NCI-H146 treated with DMSO at 0.1 percent for 48 hours (cell line): ENCODE measurements around the gene EIF4A3.
A peak's percentile ranks its signal among the peaks of the same experiment; 100 is the strongest.
"Not testable (repeated sequence)": the region's sequence is repeated elsewhere in the genome, so short reads cannot be mapped to it uniquely, and the experiment has no call there.

Source experiments
- DNase-seq: peaks from one replicate; lab custom pipeline; 2025; ENCODE audit not compliant: unreplicated experiment; lab: John Stamatoyannopoulos, UW

EIF4A3 gene

GRCh38 chr17:80101011-80101945, 45.6 kb downstream of the EIF4A3 start, which contains the start of gene GAA:
Gene GAA, plus strand, starts transcription at chr17:80101581. Its CDS starts 3,006 bp downstream, at chr17:80104587.
- DNase-seq, result peak; percentile 62

GRCh38 chr17:80100035-80100323, 46.9 kb downstream of the EIF4A3 start:
- no peak for DNase-seq

GRCh38 chr17:80099291-80100034, 47.5 kb downstream of the EIF4A3 start:
- DNase-seq, result no peak

GRCh38 chr17:80097844-80098691, 48.9 kb downstream of the EIF4A3 start:
- no peak for DNase-seq

- no peak for DNase-seq
Measured at GRCh38 chr17:80097127-80097621, 49.8 kb downstream of the EIF4A3 start.

- DNase-seq, result no peak
Measured at GRCh38 chr17:80096561-80097021, 50.3 kb downstream of the EIF4A3 start.

- DNase-seq, result no peak
Measured at GRCh38 chr17:80095844-80096475, 51.0 kb downstream of the EIF4A3 start.

GRCh38 chr17:80095038-80095843, 51.7 kb downstream of the EIF4A3 start:
- DNase-seq, result no peak

GRCh38 chr17:80092959-80093358, 54.0 kb downstream of the EIF4A3 start:
- no peak for DNase-seq

GRCh38 chr17:80091376-80091775, 55.6 kb downstream of the EIF4A3 start:
- DNase-seq, result no peak

GRCh38 chr17:80090164-80090563, 56.8 kb downstream of the EIF4A3 start:
- DNase-seq, result not testable (repeated sequence)

GRCh38 chr17:80089762-80090161, 57.2 kb downstream of the EIF4A3 start:
- DNase-seq, result no peak

GRCh38 chr17:80087346-80088265, 59.3 kb downstream of the EIF4A3 start:
- DNase-seq, result no peak

GRCh38 chr17:80086616-80087015, 60.3 kb downstream of the EIF4A3 start:
- DNase-seq, result no peak

- no peak for DNase-seq
Measured at GRCh38 chr17:80086081-80086480, 60.8 kb downstream of the EIF4A3 start.

- no peak for DNase-seq
Measured at GRCh38 chr17:80084773-80085172, 62.2 kb downstream of the EIF4A3 start.
